COR-L47 (cell line): ENCODE data around the gene CDKAL1.
"Not testable (repeated sequence)": the region's sequence is repeated elsewhere in the genome, so short reads cannot be mapped to it uniquely, and the experiment has no call there.

Source experiments
- DNase-seq: peaks from one replicate; lab custom pipeline; 2025; lab: John Stamatoyannopoulos, UW

CDKAL1 gene

DNA sequence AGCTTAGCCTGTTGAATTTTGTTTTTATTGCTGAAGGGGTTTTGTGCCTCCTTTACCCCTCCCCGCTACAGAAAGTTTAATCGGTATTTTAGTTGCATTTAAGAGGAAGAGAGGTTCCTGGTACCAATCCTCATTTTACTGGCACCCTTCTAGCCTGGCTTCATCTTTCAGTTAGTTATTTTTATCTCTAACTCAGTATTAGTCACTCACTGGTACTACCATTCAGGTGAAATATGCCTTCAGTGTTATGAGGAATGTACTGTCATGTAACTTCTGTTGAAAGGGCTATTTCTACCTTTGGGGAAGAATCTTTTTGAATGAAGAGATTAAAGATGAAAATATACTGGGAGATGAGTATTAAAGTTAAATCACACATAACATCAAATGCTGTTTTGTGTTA is 211.8 kb downstream of the CDKAL1 start:
- DNase-seq, result no peak

DNA sequence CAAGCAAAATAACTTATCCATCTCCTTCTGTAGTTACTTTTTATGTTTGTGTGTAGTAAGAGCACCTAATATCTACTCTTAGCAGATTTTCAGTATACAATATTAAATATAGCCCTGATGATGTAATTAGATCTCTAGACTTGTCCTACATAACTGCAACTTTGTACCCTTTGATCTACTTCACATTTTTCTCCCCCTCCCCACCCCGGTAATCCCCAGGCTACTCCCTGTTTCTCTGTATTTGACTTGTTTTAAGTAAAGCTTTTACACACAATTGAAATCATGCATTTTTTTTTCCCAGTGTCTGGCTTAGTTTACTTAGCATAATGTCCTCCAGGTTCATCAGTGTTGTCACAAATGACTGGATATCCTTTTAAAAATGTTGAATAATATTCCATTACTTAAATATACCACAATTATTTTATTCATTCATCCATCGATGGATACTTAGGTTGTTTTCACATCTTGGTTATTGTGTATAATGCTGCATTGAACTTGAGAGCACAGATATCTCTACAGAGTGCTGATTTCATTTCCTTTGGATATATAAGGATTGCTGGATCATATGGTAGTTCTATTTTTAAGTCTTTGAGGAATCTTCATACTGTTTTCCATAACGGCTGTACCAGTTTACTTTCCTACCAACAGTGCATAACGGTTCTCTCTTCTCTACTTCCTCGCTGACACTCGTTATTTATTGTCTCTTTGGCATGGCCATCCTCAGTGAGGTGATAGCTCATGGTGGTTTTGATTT is 212.7 kb downstream of the CDKAL1 start:
- DNase-seq, result no peak

DNA sequence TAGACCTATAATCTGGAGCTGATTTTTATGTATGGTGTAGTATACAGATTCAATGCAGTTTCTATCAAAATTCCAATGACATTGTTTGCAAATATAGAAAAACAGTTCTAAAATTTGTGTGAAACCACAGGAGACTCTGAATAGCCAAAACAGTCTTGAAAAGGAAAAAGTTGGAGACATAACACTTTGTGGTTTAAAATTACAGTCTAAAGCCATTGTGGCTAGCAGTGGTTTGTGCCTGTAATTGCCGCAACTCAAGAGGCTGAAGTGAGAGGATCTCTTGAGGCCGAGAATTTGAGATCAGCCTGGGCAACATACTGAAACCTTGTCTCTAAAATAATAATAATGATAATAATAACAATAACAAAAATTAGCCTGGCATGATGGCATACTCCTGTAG is 213.7 kb downstream of the CDKAL1 start:
- DNase-seq, result no peak

DNA sequence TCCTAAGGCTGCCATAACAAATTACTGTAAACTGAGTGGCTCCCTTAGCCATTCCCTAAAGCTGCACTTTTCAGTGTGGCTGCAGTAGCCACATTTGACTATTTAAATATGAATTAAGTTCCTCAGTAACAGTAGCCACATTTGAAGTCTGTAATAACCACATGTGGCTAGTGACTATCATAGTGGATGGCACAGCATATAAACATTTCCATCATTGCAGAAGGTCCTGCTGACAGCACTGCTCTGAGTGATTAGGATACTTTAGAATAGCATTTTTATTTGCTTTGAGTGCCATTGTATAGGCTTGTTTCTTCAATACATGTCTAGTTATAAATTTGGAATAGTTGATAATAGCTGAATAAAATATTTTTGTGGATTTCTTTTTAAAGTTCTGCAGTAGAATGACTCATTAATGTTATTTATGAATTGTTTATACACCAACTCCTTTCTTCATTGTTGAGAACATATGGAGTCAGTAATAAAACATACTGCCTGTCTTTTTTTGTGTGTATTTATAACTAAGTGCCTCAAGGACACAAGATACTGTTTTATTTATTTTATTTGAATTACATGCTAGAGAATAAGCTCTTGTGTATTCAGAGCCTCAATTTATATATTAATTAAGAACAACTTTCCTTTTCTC is 217.2 kb downstream of the CDKAL1 start:
- no peak for DNase-seq

DNA sequence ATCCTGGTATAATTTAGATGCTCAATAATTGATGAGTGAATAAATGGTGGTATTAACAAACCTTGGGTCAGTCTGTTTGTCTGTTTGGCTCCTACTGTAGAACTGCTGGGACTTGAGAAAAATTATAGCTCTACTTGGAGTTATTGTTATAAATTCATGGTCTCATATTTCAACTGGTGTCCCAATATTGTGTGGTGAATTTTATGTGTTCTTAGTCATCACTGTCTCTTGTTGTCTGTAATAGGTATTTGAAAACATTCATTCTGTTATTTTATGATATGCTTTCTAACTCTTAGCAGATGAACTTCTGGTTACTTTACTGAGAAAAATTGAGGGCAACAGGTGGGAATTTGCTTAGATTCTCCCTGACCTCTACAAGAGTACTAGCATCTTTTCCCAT is 221.4 kb downstream of the CDKAL1 start:
- no peak for DNase-seq

DNA sequence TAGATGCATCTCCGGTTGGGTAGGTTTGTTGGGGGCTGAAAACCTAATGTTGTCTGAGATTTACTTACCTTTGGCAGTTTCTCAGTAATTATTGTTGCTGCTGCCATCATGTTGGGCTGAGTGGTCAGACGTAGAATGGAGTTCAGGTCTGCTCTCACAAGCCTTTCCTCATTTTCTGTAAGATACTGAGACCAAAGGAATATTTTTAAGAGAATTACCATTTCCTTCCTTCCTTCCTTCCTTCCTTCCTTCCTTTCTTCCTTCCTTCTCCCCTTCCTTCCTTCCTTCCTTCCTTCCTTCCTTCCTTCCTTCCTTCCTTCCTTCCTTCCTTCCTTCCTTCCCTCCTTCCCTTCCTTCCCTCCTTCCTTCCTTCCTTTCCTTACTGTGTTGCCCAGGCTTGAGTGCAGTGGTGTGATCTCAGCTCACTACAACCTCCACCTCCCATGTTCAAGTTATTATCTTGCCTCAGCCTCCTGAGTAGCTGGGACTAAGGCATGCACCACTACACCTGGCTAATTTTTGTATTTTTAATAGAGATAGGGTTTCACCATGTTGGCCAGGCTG is 222.4 kb downstream of the CDKAL1 start:
- DNase-seq, result not testable (repeated sequence)

DNA sequence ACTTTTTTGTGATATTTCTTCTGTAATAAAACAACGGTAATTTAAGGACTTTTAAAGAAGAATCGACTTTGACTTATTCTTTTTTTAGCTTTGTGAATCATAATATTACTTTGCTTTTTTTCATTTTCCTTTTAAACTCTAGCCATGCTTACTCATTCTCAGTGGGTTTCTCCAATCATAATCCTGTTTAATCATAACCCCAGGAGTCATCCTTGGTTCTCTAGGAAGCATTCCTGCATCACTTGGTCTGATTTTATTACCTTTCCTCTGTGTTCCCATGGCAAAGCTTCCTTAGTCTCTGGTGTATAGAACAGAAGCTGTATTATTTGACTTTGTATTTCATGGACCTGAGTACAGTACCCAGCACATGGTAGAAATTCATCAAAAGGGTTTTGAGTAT is 223.5 kb downstream of the CDKAL1 start:
- DNase-seq, result no peak

DNA sequence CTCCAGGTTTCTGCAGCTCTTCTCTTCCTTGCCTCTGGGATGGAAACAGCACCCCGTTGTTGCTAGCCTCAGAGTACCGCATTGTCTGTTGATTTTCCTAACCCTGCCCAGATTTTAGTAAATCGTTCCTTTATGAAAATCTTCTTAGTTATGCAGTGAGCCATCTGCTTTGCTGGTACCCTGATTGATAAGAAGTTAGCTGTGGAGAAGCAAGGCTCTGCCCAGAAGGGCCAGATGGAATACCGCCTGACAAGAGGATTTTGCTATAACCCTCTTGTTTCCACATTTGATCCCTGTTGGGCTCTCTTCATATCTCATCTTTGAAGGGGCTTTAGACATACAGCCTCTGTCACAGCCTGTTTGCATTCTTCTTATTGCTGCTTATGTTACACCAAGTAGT is 229.0 kb downstream of the CDKAL1 start:
- DNase-seq, result no peak

DNA sequence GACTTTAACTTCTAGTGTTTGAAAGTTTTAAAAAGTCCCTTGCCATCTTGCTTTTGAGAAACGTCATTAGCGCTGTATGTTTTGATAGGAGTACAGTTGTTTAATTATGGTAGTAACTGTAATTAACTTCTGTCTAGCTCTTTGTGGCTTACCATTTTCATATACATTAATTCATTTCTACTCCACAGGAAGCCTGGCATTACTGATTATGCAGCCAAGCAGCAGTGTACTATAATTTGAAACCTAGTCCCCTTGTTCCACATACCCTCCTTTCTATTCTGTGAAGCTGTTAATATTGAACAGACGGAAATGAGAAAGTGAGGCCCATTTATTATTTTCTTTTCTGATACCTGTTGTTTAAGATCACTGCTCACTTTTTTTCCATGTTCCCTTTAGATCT is 235.4 kb downstream of the CDKAL1 start:
- no peak for DNase-seq

DNA sequence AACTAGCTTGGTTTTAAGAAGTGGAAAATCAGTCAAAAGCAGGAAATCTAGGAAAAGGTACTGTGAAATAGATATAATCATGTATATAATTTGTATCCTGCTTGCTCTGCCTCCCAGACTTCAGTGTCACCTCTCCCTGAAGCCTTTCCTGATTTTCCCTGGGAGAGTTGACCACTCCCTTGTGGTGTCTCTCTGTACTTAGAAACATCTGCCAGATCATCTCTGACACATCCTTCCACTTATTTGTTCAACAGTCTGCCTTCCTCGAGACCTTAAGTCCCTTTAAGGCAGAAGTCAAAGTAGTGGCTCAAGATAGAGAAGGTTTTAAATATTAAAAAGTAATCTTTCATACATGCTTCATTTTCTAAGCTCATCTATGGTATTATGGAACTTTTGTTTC is 236.5 kb downstream of the CDKAL1 start:
- DNase-seq, result no peak

DNA sequence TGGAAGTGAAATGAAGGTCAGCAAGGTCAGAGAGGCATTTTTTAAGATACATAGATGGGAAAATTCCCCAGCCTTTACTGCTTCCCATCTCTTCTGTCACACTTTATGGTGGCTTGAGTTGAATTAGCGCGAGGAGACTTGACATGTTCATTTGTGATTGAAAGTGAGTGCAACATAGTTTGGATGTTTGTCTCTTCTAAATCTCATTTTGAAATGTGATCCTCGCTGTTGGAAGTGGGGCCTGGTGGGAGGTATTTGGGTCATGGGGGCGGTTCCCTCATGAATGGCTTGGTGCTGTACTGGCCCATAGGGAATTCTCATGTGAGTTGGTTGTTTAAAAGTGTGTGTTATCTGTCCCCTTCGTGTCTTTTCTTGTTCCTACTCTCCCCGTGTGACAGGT is 237.2 kb downstream of the CDKAL1 start:
- no peak for DNase-seq

DNA sequence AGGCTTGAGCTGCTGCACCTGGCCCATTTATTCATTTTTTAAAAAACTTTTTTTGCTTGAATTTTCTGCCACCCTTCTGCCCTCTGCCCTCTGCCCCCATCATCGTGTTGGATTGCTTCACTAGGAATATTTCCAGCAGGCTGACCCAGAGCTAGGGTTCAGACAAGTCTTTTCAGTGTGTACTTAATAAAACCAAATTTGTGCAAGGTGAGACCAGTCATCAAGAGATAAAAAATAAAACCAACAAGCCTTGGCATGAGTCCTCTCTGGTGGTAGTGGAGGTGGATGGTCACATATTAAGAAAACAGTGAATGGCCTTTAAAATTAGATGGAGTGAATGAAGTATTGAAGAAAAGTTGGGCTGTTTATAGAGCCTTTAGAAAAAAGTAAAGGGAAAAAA is 239.6 kb downstream of the CDKAL1 start:
- DNase-seq, result no peak

DNA sequence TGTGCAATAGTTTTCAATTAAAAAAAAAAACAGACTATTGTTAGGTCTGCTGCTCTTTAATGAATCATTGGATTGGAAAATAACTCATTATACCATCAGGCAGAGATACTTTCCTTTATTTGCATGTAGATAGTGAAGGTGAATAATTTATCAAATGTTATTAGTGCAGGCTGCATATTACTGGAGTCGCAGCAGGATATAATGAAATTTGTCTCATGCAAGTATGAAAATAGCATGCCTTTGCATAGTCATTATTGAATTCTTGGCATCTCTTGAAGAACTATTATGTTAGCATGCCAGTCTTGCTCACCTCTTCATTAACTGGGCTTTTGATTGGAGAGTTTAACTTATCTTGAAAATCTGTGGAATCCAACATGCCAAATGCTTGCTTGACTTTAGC is 241.7 kb downstream of the CDKAL1 start:
- no peak for DNase-seq

DNA sequence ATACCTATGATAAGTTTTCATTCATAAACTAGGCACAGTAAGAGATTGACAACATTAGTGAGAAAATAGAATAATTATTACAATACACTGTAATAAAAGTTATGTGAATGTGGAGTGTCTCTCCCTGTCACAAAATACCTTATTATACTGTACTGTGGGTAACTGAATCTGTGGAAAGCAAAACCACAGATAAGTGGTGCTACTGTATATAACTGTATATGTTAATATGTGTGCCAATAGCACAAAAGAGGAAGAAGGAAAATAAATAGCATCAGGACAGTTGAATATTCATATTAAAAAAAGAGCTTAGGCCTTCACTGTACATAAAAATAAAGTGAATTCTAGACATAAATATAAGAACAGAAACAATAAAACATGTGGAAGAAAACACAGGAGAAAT is 243.5 kb downstream of the CDKAL1 start:
- DNase-seq, result no peak

DNA sequence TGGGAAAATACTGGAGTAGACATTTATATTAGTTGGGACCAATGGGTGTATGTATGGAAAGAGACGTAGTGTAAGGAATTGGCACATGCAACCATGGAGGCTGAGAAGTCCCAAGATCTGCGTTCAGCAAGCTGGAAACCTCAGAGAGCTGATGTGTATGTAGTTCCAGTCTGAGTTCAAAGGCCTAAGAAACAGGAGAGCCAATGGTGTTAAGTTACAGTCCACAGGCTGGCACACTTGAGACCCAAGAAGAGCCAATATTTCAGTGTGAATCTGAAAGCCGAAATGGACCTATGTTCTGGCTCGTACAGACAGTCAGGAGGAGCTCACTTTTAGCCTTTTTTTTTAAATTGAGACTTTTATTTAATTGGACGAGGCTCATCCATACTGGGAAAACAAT is 244.2 kb downstream of the CDKAL1 start:
- DNase-seq, result no peak

DNA sequence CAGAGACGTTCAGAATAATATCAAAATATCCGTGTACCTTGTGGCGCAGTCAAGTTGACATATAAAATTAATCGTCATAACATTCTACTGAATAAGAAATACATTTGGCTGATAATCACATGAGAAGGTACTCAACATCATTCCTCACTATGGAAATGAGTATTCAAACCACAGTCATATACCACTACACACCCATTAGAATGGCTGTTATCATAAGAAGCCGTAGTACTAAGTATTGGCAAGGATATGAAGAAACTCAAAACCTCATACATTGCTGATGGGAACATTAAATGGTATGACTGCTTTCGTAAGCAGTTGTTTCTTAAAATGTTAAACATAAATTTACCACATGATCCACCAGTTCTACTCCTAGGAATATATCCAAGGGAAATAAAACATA is 244.7 kb downstream of the CDKAL1 start:
- DNase-seq, result no peak

DNA sequence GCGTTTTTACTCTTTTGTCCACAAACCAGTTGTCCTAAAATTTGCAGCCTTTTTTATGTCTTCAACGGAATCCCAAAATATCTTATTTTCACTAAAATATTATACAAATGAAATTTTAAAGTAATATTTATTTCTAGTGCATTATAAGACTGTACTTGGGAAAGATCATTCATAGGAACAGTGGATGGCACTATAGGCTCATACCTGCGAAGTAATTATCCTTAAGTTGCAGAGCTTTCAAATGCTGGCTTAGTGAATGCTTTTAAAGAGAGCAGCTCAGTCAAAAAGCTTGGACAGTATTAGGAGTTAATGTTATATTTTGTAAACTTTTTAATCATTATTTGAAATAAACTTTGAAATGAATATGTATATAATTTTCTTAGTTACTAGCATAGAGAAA is 254.9 kb downstream of the CDKAL1 start:
- peak; percentile 13 for DNase-seq

DNA sequence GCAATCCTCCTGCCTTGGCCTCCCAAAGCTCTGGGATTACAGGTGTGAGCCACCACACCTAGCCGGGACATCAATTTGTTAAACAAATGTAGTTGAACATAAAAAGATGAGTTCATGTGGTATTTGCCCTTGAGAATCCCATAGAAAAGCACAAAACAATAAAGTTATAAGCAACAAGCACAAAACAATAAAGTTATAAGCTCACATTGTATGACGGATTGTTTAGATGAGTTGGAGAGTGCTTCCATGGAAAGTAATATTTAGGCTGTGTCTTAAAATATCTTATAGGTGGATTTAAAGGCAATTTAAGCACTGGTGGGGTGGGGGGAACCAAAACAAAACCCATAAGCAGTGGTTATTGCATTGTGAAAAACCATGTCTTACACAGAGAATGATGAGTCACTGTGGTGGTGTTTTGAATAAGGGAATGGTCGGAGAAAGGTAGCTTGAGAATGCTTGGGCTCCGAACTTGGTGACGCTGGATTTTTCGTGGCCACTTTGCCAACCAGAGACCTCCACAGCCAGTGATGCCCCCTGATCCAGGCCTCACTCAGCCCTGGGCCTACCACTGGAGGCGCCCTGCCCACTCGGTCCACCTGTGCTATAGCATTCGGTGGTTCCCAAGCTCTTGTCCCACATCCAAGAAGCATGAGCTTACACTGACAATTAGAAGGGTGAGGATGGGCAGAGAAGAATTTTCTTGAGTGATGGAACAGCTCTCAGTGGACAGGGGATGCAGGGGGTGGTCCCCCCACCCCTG is 256.0 kb downstream of the CDKAL1 start:
- DNase-seq, result no peak

DNA sequence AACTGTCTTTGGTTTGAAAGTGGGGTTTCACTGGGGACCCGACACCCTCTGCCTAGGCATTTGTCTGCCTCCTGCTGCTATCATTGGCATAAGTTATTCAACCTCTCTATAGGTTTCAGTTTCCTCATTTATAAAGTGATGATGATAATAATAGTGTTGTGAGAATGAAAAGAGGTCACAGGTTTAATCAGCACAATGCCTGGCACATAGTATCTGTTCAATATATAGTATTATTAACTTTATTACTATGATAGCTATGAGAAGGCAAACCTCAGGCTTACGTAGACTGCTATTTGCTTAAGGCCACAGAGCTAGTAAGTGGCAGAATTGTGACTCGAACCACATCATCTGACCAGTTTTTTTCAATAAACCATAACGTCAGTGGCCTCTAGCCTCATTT is 256.8 kb downstream of the CDKAL1 start:
- DNase-seq, result no peak

DNA sequence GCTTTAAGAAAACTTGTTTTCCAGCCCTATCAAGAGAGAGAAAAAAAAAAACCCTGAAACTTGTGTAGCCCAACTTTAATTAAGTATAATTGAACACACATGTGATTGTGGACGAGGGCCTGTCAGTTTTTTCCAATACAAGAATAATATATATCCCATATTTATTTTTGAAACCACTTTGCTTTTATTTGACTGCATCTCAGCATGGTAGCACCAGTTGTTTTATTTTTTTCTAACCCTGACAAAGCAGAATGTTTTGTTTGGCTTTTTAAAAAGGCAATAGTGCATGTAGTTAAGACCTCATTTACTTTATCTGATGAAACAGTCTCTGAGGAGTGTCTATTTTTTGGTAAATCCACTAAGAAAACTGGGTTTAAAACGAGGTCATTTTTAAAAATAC is 257.7 kb downstream of the CDKAL1 start:
- peak; percentile 56 for DNase-seq

DNA sequence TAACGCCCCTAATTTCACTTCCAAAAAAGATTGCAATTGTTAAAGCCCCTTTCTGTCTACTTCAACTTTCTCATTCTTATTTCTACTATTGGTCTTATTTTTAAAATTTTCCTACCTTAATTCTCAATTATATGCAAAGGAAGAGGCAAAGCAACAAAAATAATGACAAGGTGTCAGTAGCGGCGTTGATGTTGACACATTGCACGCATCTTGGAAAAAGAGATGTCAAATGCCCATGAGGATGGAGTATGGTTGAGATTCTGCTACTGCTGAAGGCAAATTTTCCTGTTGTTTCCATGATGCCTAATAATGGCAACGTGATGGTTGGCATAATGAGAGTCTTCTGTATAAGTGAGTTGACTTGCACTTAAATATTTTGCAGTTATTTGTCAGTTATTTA is 258.9 kb downstream of the CDKAL1 start:
- DNase-seq, result no peak

DNA sequence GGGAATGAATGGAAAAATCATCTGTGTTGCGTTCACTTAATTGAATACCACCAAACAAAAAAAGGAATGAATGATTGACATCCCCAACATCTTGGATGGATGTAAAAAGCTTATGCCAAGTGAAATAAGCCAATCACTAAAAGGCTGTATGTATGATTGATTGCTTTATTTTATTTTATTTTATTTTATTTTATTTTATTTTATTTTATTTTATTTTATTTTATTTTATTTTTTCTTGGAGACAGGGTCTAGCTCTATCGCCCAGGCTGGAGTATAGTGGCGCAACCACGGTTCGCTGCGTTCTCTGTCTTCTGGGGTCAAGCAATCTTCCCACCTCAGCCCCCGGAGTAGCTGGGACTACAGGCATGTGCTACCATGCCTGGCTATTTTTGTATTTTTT is 263.3 kb downstream of the CDKAL1 start:
- DNase-seq, result no peak

DNA sequence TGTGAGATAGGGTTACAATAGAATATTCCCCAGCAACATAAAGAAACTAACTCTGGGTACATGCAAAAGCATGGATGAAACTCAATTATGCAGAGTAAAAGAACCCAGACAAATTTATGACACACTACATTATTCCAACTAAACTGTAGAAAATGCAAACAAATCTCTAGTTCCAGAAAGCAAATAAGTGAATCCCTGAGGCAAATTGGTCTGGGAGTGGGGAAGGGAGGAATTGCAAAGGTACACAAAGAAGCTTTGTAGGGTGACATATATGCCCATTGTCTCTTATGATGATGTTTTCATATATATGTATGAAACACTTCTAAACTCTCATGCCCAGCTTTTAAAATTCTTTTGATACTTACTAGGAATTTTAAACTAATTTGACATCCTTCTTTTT is 266.0 kb downstream of the CDKAL1 start:
- no peak for DNase-seq
